GM18508 (cell line): Measurements from ENCODE around the gene USP47.

Experiments
- ATAC-seq: cut with Tn5 transposase; IDR thresholded peaks from one replicate; pipeline ENCODE4 v1.9.1; 2021; ENCODE audit warnings: moderate number of reproducible peaks; ENCODE audit not compliant: insufficient read depth, unreplicated experiment

USP47 gene

DNA sequence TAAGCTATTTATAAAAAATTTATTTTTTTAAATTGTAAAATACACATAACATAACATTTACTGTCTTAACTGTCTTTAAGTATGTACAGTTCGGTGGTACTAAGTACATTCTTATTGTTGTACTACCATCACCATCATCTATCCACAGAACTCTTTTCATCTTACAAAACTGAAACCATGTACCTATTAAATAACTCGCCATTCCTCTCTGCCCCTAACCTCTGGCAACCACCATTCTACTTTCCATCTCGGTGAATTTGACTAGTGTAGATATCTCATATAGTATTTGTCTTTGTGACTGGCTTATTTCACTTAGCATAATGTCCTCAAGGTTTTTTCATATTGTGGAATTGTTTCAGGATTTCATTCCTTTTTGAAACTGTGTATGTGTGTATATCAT lies 22.6 kb downstream of the USP47 start:
- ATAC-seq = no peak

- no peak for ATAC-seq
Observed at GRCh38 chr11:11864803-11865202, 23.0 kb downstream of the USP47 start.

- ATAC-seq = no peak
Observed at GRCh38 chr11:11865449-11865848, 23.7 kb downstream of the USP47 start.

DNA sequence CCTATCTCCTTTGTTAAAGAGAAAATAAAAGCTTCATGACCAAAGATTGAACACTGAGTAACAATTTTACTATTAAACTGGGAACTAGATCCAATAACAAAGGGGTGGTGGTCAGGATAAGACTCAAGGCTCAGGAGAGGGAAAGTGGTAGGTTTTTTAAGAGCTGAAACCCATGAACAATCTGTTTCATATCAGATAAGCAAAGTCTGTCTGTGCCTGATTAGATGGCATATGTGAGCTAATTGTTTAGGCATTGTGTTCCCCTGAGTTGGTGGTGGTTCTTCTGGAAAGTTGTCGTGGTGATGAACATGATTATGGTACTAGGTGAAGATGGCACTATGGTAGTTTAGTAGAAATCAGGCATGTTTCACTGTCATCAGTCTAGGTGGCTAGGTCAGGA lies 24.4 kb downstream of the USP47 start:
- ATAC-seq = no peak

GRCh38 chr11:11867720-11868119 lies 25.9 kb downstream of the USP47 start:
- ATAC-seq = no peak

- no peak for ATAC-seq
Observed at GRCh38 chr11:11871991-11872401, 30.2 kb downstream of the USP47 start.

DNA sequence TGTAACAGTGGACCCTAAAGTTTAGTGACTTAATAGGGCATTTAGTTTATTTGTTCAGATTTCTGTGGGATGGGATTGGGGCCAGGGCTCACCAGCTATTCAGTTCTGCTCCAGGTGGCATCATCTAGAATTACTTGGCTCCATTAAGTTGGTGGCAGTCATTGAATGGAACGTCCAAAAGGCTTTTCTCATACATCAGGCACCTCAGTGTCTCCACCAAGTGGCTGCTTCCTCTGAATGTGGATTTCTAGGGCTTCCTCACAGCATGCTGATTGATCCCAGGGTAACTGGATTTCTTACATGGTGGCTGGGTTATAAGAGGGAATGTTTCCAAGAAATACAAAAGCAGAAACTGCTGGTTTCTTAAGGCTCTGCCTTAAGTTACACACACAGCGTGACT lies 34.7 kb downstream of the USP47 start:
- ATAC-seq = no peak

GRCh38 chr11:11880179-11880578 lies 38.4 kb downstream of the USP47 start:
- ATAC-seq = no peak

DNA sequence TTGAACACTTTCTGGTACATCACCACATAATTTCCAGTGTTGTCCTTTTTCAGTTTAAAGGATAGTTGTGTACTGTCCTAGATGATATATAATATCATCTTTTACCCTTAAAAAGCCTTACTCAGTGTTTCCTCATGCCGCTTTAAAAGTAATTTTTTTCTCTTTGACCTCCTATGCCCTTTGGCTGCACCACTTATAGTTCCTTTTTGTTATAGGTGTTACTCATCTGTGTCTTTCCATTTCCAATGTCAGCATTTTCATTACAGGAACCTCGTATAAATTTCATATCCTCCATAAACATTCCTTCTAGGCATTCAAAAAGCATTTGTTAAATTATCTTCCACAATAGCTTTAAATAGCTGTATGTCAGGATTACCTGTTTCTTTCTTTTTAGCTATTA lies 40.8 kb downstream of the USP47 start:
- no peak for ATAC-seq

DNA sequence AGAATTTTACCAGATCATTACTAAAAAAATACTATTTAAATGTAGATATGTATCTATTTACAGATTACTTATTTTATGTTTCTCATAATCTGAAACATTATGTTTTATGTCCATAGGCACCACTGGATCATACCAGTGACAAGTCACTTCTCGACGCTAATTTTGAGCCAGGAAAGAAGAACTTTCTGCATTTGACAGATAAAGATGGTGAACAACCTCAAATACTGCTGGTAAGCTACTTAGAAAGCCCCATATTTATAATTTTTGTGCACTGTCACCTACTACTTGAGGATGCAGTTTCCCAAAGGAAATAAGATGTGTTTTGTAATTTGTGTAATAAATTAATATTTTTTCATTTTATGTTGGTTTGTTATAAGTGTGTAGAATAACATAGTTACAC lies 42.6 kb downstream of the USP47 start:
- ATAC-seq = no peak

DNA sequence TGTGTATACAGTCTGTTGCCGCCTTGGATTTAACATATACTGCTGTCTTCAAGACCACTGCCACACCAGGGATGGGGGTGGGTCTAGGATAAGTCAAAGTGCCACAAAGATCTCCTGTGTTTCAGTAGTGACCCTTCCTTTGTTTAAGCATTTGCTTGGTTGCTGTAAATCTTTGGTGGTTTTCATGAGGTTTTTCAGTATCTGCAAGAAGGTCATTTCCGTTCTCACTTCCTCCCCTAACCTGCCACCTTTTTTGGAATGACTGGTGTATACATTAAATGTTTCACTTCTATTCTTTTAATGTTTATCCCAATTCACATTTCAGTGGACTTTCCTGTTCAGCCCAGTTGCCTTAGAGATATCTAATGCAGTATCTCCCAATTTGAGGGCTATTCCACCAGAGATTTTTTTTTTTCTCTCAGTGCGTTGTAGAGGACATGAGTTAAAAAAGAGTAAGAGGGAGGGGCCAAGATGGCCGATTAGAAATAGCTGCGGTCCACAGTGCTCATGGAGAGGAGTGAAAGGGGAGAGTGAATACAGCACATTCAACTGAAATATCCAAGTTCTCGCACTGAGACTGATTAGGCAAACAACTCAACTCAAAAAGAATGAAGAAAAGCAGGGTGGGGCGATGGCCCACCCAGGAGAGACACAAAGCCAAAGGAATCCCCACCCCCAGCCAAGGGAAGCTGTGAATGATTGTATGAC lies 43.2 kb downstream of the USP47 start:
- ATAC-seq = peak; percentile 68

DNA sequence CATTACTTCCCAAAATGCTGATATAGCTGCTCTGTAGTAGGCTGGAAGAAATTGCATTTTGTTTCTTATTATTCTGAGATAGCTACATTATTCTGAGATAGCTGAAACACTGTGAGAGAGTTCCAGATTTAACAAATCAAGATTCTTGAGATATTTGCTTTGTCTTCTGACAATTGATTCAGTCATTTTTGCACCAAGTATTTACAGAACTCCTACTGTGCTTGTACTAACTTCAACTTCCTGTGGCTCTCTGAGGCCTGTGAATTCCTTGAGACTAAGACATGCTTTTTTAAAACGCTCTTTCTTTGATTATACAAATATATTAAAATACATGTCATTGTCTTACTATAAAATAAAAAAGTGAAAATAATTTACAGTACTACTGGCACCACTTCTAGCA lies 52.7 kb downstream of the USP47 start:
- ATAC-seq = no peak

GRCh38 chr11:11895672-11896071 lies 53.9 kb downstream of the USP47 start:
- no peak for ATAC-seq

- no peak for ATAC-seq
Observed at GRCh38 chr11:11898648-11899047, 56.9 kb downstream of the USP47 start.

- ATAC-seq = no peak
Observed at GRCh38 chr11:11899401-11899800, 57.6 kb downstream of the USP47 start.

GRCh38 chr11:11901929-11902328 lies 60.2 kb downstream of the USP47 start:
- no peak for ATAC-seq

- ATAC-seq = no peak
Observed at GRCh38 chr11:11909727-11910126, 68.0 kb downstream of the USP47 start.

DNA sequence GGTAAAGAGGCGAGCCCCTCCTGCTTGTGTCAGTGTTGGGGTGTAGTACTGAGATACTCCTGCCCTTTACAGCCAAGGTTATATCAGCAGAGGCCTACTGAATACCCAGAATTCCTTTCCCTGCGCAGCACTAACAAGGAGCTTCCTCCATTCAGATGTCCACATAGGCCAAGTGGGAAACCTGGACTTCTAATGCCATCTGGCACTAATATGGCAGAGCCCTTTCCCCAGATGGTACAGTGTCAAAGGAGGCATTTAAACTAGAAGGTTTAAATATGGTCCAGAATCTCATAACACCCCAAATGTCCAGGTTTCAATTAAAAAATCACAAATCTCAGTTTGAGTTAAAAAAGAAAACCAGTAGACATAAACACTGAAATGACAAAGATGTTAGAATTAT lies 68.8 kb downstream of the USP47 start:
- no peak for ATAC-seq

- no peak for ATAC-seq
Observed at GRCh38 chr11:11913395-11913794, 71.6 kb downstream of the USP47 start.

- no peak for ATAC-seq
Observed at GRCh38 chr11:11915625-11916024, 73.9 kb downstream of the USP47 start.

DNA sequence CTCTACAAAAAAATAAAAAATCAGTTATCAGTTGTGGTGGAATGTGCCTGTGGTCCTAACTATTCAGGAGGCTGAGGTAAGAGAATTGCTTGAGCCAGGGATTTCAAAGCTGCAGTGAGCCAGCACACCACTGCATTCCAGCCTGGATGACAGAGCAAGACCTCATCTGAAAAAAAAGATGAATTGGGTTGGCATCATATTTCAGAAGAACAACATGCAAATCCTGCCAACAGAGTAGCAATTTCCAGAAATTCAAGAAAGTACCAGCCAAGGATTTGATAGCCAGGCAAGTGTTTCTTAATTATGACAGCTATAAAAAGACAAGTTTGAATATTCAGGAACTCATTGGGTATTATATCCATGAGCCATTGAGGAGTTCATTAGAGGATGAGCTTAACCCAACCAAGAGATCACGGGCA lies 75.2 kb downstream of the USP47 start:
- no peak for ATAC-seq

- ATAC-seq = no peak
Observed at GRCh38 chr11:11923828-11924227, 82.1 kb downstream of the USP47 start.

DNA sequence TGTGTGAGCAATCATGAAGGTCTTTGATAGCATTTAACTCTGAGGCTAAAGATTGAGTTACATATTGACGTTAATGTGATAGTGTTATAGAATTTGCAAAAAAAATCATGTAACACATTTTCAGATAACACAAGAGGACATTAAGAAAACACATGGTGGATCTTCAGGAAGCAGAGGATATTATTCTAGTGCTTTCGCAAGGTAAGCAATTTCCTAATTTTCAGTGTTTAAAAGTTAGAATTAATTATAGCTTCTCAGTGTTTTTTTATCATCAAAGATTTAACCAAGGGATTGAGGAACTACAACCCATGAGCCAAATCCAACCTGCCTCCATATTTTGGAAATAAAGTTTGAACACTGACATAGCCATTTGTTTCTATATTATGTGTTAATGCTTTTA lies 88.1 kb downstream of the USP47 start:
- ATAC-seq = no peak
